GM19238 (cell line): Measurements from ENCODE around the gene POM121.
"Not testable (repeated sequence)": the region's sequence is repeated elsewhere in the genome, so short reads cannot be mapped to it uniquely, and the experiment has no call there.

Source experiments
- DNase-seq: peaks from one replicate; pipeline ENCODE4 v3.0.0; 2011; ENCODE audit warnings: low spot score; ENCODE audit not compliant: insufficient read length

Gene POM121

GRCh38 chr7:72924733-72925545, at the start of gene POM121:
Gene POM121 (plus strand): TSS chr7:72925095. CDS start chr7:72925122, 27 bp downstream.
- peak; percentile 92 for DNase-seq

- peak; percentile 41 for DNase-seq
Measured at GRCh38 chr7:72879079-72879736, 45.7 kb upstream of the POM121 start.

GRCh38 chr7:72879737-72880215, 45.1 kb upstream of the POM121 start:
- peak; percentile 13 for DNase-seq

- not testable (repeated sequence) for DNase-seq
Measured at GRCh38 chr7:72891750-72892149, 33.1 kb upstream of the POM121 start.

- DNase-seq, result not testable (repeated sequence)
Measured at GRCh38 chr7:72904740-72905139, 20.2 kb upstream of the POM121 start.

- DNase-seq, result not testable (repeated sequence)
Measured at GRCh38 chr7:72908422-72908821, 16.5 kb upstream of the POM121 start.

GRCh38 chr7:72911395-72911794, 13.5 kb upstream of the POM121 start:
- not testable (repeated sequence) for DNase-seq

- DNase-seq, result not testable (repeated sequence)
Measured at GRCh38 chr7:72913750-72914149, 11.1 kb upstream of the POM121 start.

GRCh38 chr7:72914756-72915525, 10.0 kb upstream of the POM121 start:
- peak; percentile 7 for DNase-seq

GRCh38 chr7:72919256-72919775, 5.6 kb upstream of the POM121 start:
- no peak for DNase-seq

- no peak for DNase-seq
Measured at GRCh38 chr7:72924386-72924732, 536 bp upstream of the POM121 start.

GRCh38 chr7:72925546-72926120, 738 bp downstream of the POM121 start:
- DNase-seq, result peak; percentile 5

- not testable (repeated sequence) for DNase-seq
Measured at GRCh38 chr7:72927791-72928190, 2.9 kb downstream of the POM121 start.

- not testable (repeated sequence) for DNase-seq
Measured at GRCh38 chr7:72928216-72928615, 3.3 kb downstream of the POM121 start.

GRCh38 chr7:72942022-72942705, 17.3 kb downstream of the POM121 start:
- DNase-seq, result not testable (repeated sequence)

GRCh38 chr7:72942956-72943355, 18.1 kb downstream of the POM121 start:
- DNase-seq, result not testable (repeated sequence)

GRCh38 chr7:72944937-72945336, 20.0 kb downstream of the POM121 start:
- not testable (repeated sequence) for DNase-seq

GRCh38 chr7:72945597-72945996, 20.7 kb downstream of the POM121 start:
- not testable (repeated sequence) for DNase-seq

GRCh38 chr7:72946130-72946745, 21.3 kb downstream of the POM121 start:
- DNase-seq, result not testable (repeated sequence)

GRCh38 chr7:72948714-72949113, 23.8 kb downstream of the POM121 start:
- not testable (repeated sequence) for DNase-seq
